ENCODE measurements around the gene OSBPL3. TPM values are rescaled to one million over a fixed set of nuclear protein-coding genes. Genes with fewer than 3 reads are reported as not detected.
A peak's percentile ranks its signal among the peaks of the same experiment; 100 is the strongest.

Gene OSBPL3
- total RNA-seq, 1 experiment from 2014 or later = 45.1 TPM

DNA sequence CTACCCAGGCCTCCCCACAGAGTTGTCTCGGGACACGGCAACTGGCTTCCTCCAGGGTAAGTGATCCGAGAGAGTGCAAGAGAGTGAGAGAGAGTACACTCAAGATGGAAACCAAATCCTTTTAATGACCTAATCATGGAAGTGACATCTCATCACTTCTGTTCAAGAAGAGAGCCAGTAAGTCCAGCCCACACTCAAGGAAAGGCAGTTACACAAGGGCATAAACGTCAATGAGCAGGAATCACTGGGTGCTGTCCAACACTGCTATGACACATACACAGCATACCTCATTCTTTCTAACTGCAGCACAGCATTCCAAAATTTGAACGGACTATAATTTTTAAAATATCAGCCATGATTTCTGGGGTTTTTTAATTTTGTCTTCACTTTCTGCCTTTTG lies 29.3 kb upstream of the OSBPL3 start:
- TF ChIP-seq, protein P1, sequence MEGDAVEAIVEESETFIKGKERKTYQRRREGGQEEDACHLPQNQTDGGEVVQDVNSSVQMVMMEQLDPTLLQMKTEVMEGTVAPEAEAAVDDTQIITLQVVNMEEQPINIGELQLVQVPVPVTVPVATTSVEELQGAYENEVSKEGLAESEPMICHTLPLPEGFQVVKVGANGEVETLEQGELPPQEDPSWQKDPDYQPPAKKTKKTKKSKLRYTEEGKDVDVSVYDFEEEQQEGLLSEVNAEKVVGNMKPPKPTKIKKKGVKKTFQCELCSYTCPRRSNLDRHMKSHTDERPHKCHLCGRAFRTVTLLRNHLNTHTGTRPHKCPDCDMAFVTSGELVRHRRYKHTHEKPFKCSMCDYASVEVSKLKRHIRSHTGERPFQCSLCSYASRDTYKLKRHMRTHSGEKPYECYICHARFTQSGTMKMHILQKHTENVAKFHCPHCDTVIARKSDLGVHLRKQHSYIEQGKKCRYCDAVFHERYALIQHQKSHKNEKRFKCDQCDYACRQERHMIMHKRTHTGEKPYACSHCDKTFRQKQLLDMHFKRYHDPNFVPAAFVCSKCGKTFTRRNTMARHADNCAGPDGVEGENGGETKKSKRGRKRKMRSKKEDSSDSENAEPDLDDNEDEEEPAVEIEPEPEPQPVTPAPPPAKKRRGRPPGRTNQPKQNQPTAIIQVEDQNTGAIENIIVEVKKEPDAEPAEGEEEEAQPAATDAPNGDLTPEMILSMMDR (IDR thresholded peaks at IDR 0.05; ENCODE audit: insufficient read depth in 1 of 2, low read depth in 1 of 2, low read length in 1 of 2, severe bottlenecking in 1 of 2, unreplicated experiment in 1 of 2) = no peak
- CTCF ChIA-PET = no interaction called here

DNA sequence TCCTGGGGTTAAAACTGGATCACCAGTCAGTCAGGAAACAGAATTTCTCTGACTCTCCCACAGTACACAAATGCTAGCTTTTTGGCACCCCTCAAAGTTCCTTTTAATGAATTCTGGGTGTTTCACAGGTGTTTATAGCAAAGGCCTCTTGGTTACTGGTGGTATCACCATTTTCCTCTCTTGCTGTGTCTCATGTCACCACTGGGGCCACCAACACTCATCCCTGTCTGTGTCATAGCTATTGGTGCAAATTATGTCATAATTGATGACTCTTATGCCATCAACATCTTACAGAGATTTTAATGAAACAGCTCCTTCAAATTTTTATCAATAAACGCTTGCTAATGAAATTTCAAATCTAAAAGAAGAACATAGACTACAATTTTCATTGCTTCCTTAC lies 27.7 kb upstream of the OSBPL3 start:
- no peak for DNase-seq
- Mint-ChIP-seq H3K4me1 (ENCODE audit: low read depth, unreplicated experiment) (no peaks in the 10 kb centered on the region), H3K27ac (ENCODE audit: unreplicated experiment) (no peak overlapping the region), H3K4me3 (ENCODE audit: unreplicated experiment) (no peak overlapping the region), H3K27me3 (ENCODE audit: insufficient read depth, unreplicated experiment) (no peaks in the 10 kb centered on the region), H3K36me3 (ENCODE audit: insufficient read depth, unreplicated experiment) (no peaks in the 10 kb centered on the region), H3K9me3 (ENCODE audit: unreplicated experiment) (no peaks in the 10 kb centered on the region)
- TF ChIP-seq, protein P1 (IDR thresholded peaks at IDR 0.05; ENCODE audit: insufficient read depth in 1 of 2, low read depth in 1 of 2, low read length in 1 of 2, severe bottlenecking in 1 of 2, unreplicated experiment in 1 of 2) = peak; percentile 1 to 16
- H3K4me3 ChIP-seq (ENCODE audit: low read depth, low read length) = no peak overlapping the region
- intact Hi-C loops (cut with micrococcal nuclease; ENCODE audit: unreplicated experiment) = no loop called here
- ChIA-PET CTCF (interaction anchor here (0.5 kb wide), 1 partner anchor 184 kb away, joined by 3 read pairs; no protein-coding TSS in a partner anchor), POLR2A (no interaction called here)
- no TSS peak for BruUV-seq (replicated peaks)
- H3K36me3 ChIP-seq (ENCODE audit: control insufficient read depth, insufficient read depth, low read length) = no peaks in the 10 kb centered on the region
- no peaks in the 10 kb centered on the region for H3K9me3 ChIP-seq
- H3K27me3 ChIP-seq (replicated peaks; ENCODE audit: control insufficient read depth, insufficient read depth, low read length) = no peaks in the 10 kb centered on the region
- H3K4me1 ChIP-seq = no peaks in the 10 kb centered on the region

More for the DNA sequence above, 29.3 kb upstream of the OSBPL3 start:
- intact Hi-C loops (cut with micrococcal nuclease; ENCODE audit: unreplicated experiment) = no loop called here
- POLR2A ChIA-PET = no interaction called here
- Mint-ChIP-seq H3K27me3 (ENCODE audit: insufficient read depth, unreplicated experiment) (no peaks in the 10 kb centered on the region), H3K9me3 (ENCODE audit: unreplicated experiment) (no peaks in the 10 kb centered on the region), H3K4me1 (ENCODE audit: low read depth, unreplicated experiment) (no peaks in the 10 kb centered on the region), H3K36me3 (ENCODE audit: insufficient read depth, unreplicated experiment) (no peaks in the 10 kb centered on the region), H3K4me3 (ENCODE audit: unreplicated experiment) (no peak overlapping the region), H3K27ac (ENCODE audit: unreplicated experiment) (no peak overlapping the region)
- BruUV-seq (replicated peaks) = no TSS peak
- no peak for DNase-seq
- Histone ChIP-seq H3K4me3 (ENCODE audit: low read depth, low read length) (no peak overlapping the region), H3K36me3 (ENCODE audit: control insufficient read depth, insufficient read depth, low read length) (no peaks in the 10 kb centered on the region), H3K4me1 (no peaks in the 10 kb centered on the region), H3K27me3 (replicated peaks; ENCODE audit: control insufficient read depth, insufficient read depth, low read length) (no peaks in the 10 kb centered on the region), H3K9me3 (no peaks in the 10 kb centered on the region)

DNA sequence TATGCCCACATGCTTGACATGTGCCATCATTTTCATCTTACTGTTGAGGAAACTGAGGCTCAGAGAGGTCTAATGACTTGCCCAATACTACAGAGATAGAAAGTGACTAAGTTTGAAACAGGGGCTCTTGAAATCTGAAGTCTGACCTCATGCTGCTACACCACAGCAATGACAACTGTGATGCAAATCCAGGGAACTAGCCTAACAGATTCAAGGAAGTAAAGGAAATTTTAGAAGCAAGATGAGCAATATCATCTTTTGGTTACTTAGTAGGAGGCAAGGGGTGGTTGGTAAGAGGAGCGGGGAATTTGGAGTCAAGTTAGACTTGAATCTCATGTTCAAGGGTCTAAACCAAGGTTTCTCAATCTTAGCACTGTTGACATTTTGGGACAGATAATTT lies 26.3 kb upstream of the OSBPL3 start:
- Mint-ChIP-seq H3K9me3 (ENCODE audit: unreplicated experiment) (peaks cover 1% of the 10 kb centered on the region), H3K36me3 (ENCODE audit: insufficient read depth, unreplicated experiment) (no peaks in the 10 kb centered on the region), H3K4me1 (ENCODE audit: low read depth, unreplicated experiment) (no peaks in the 10 kb centered on the region), H3K27ac (ENCODE audit: unreplicated experiment) (no peak overlapping the region), H3K4me3 (ENCODE audit: unreplicated experiment) (no peak overlapping the region), H3K27me3 (ENCODE audit: insufficient read depth, unreplicated experiment) (no peaks in the 10 kb centered on the region)
- H3K4me1 ChIP-seq = no peaks in the 10 kb centered on the region
- H3K4me3 ChIP-seq (ENCODE audit: low read depth, low read length) = no peak overlapping the region
- H3K36me3 ChIP-seq (ENCODE audit: control insufficient read depth, insufficient read depth, low read length) = no peaks in the 10 kb centered on the region
- no peaks in the 10 kb centered on the region for H3K27me3 ChIP-seq (replicated peaks; ENCODE audit: control insufficient read depth, insufficient read depth, low read length)
- no peak for DNase-seq
- intact Hi-C loops (cut with micrococcal nuclease; ENCODE audit: unreplicated experiment) = no loop called here
- H3K9me3 ChIP-seq = no peaks in the 10 kb centered on the region
- CTCF ChIA-PET = no interaction called here
- BruUV-seq (replicated peaks) = no TSS peak
- TF ChIP-seq, protein P1 (IDR thresholded peaks at IDR 0.05; ENCODE audit: insufficient read depth in 1 of 2, low read depth in 1 of 2, low read length in 1 of 2, severe bottlenecking in 1 of 2, unreplicated experiment in 1 of 2) = no peak
- POLR2A ChIA-PET = no interaction called here
